Chondrocyte (in vitro differentiated cells): ENCODE measurements around the gene PCDHA3. TPM values are rescaled to one million over a fixed set of nuclear protein-coding genes. Genes with fewer than 3 reads are reported as not detected.

Source experiments
- total RNA-seq: library from RNA; stranded (reverse); gene quantifications from 3 replicates; pipeline ENCODE4 v1.2.1, GENCODE V29; 2021

PCDHA3 gene
- total RNA-seq, 1 donor from 2014 or later: 0.20 TPM

Other genes with a start within 250 kb of the PCDHA3 start
- 46.5 to 50.4 TPM (median 50.3 TPM) in 3 replicates for gene SRA1, start 243.6 kb upstream of the PCDHA3 start, total RNA-seq
- 39.0 to 47.0 TPM (median 42.3 TPM) in 3 replicates for gene APBB3, start 236.5 kb upstream of the PCDHA3 start, total RNA-seq
- gene SLC35A4, start 236.2 kb upstream of the PCDHA3 start, total RNA-seq: 74.3 to 99.4 TPM (median 79.2 TPM) in 3 replicates
- gene CD14, start 167.9 kb upstream of the PCDHA3 start, total RNA-seq: not detected in 3 replicates
- 4.9 to 7.4 TPM (median 6.6 TPM) in 3 replicates for gene TMCO6, start 161.6 kb upstream of the PCDHA3 start, total RNA-seq
- 41.2 to 50.5 TPM (median 43.4 TPM) in 3 replicates for gene NDUFA2, start 153.4 kb upstream of the PCDHA3 start, total RNA-seq
- 56.6 to 81.4 TPM (median 59.7 TPM) in 3 replicates for gene IK, start 153.2 kb upstream of the PCDHA3 start, total RNA-seq
- 24.5 to 31.4 TPM (median 24.6 TPM) in 3 replicates for gene WDR55, start 136.2 kb upstream of the PCDHA3 start, total RNA-seq
- 1.3 to 1.5 TPM (median 1.3 TPM) in 3 replicates for gene DND1, start 127.5 kb upstream of the PCDHA3 start, total RNA-seq
- 62.9 to 83.4 TPM (median 67.5 TPM) in 3 replicates for gene HARS1, start 109.7 kb upstream of the PCDHA3 start, total RNA-seq
- gene HARS2, start 109.6 kb upstream of the PCDHA3 start, total RNA-seq: 22.8 to 27.4 TPM (median 22.8 TPM) in 3 replicates
- gene ZMAT2, start 100.6 kb upstream of the PCDHA3 start, total RNA-seq: 37.0 to 50.3 TPM (median 39.2 TPM) in 3 replicates
- not detected in 3 replicates for gene PCDHA1, start 14.9 kb upstream of the PCDHA3 start, total RNA-seq
- gene PCDHA2, start 6.2 kb upstream of the PCDHA3 start, total RNA-seq: 0.75 to 1.2 TPM (median 0.77 TPM) in 3 replicates
- 7.1 to 11.1 TPM (median 8.3 TPM) in 3 replicates for gene PCDHA4, start 6.0 kb downstream of the PCDHA3 start, total RNA-seq
- 0.32 to 0.99 TPM (median 0.62 TPM) in 3 replicates for gene PCDHA5, start 20.6 kb downstream of the PCDHA3 start, total RNA-seq
- 20.5 to 23.5 TPM (median 20.6 TPM) in 3 replicates for gene PCDHA6, start 26.9 kb downstream of the PCDHA3 start, total RNA-seq
- 1.4 to 1.9 TPM (median 1.5 TPM) in 3 replicates for gene PCDHA7, start 33.2 kb downstream of the PCDHA3 start, total RNA-seq
- gene PCDHA8, start 40.1 kb downstream of the PCDHA3 start, total RNA-seq: 0.97 to 2.4 TPM (median 1.1 TPM) in 3 replicates
- gene PCDHA9, start 47.3 kb downstream of the PCDHA3 start, total RNA-seq: 1.2 to 2.0 TPM (median 1.3 TPM) in 3 replicates
- 6.7 to 21.2 TPM (median 20.5 TPM) in 3 replicates for gene PCDHA10, start 54.8 kb downstream of the PCDHA3 start, total RNA-seq
- gene PCDHA11, start 67.9 kb downstream of the PCDHA3 start, total RNA-seq: 6.0 to 10.7 TPM (median 6.1 TPM) in 3 replicates
- 15.9 to 23.6 TPM (median 23.0 TPM) in 3 replicates for gene PCDHA12, start 74.3 kb downstream of the PCDHA3 start, total RNA-seq
- gene PCDHA13, start 81.1 kb downstream of the PCDHA3 start, total RNA-seq: 1.1 to 2.0 TPM (median 1.3 TPM) in 3 replicates
- 5.8 to 7.2 TPM (median 7.1 TPM) in 3 replicates for gene PCDHAC1, start 125.2 kb downstream of the PCDHA3 start, total RNA-seq
- 4.9 to 7.1 TPM (median 6.7 TPM) in 3 replicates for gene PCDHAC2, start 165.4 kb downstream of the PCDHA3 start, total RNA-seq